Gastrocnemius medialis (tissue), 4 donors: ENCODE results near the gene RPS6KA2.

Experiments
- POLR2A ChIP-seq, 2 donors: fragments of 450-650 bp; IDR thresholded peaks; one replicate each; pipeline ENCODE4 v1.6.1; 2017; ENCODE audit warnings: antibody characterized with exemption in 2 of 2, mild to moderate bottlenecking in 2 of 2, moderate library complexity in 2 of 2
- TF ChIP-seq, protein P1 (sequence below), 5 experiments: fragments of 450-650 bp in 3 of 5; fragments of 200-600 bp in 2 of 5; sonication (generic) in 2 of 5; IDR thresholded peaks in 4 of 5; conservative IDR thresholded peaks in 1 of 5; 1 replicate in 4 of 5; 2 replicates in 1 of 5; pipeline ENCODE4 v1.5.1; 2016 to 2019; ENCODE audit warnings: antibody characterized with exemption in 5 of 5, mild to moderate bottlenecking in 3 of 5, moderate library complexity in 3 of 5

DNA sequence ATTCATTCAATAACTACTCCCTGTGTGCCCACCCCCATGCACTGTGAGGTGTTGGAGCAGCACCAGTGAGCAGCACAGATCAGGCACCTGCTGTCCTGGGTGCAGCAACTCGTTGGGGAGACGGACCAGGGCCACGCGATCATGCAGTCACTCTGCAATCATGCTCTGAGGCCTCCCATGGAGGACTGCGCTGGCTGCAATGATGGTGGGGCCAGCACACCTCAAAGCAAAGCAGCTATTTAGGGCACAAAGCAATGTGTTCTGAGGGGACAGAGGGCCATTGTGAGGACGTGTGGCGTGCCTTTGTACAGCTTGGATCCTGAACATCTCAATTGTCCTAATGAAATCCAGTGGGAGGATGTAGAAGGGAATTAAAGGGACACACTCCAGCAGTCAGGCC lies 203.3 kb downstream of the RPS6KA2 start:
- TF ChIP-seq, protein P1, sequence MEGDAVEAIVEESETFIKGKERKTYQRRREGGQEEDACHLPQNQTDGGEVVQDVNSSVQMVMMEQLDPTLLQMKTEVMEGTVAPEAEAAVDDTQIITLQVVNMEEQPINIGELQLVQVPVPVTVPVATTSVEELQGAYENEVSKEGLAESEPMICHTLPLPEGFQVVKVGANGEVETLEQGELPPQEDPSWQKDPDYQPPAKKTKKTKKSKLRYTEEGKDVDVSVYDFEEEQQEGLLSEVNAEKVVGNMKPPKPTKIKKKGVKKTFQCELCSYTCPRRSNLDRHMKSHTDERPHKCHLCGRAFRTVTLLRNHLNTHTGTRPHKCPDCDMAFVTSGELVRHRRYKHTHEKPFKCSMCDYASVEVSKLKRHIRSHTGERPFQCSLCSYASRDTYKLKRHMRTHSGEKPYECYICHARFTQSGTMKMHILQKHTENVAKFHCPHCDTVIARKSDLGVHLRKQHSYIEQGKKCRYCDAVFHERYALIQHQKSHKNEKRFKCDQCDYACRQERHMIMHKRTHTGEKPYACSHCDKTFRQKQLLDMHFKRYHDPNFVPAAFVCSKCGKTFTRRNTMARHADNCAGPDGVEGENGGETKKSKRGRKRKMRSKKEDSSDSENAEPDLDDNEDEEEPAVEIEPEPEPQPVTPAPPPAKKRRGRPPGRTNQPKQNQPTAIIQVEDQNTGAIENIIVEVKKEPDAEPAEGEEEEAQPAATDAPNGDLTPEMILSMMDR (IDR thresholded peaks at IDR 0.05 in 4 of 5, conservative IDR thresholded peaks at IDR 0.05 in 1 of 5): no peak
- no peak for TF ChIP-seq POLR2A (IDR thresholded peaks at IDR 0.05)
